ENCODE results near the gene H2AZ1.

DNA sequence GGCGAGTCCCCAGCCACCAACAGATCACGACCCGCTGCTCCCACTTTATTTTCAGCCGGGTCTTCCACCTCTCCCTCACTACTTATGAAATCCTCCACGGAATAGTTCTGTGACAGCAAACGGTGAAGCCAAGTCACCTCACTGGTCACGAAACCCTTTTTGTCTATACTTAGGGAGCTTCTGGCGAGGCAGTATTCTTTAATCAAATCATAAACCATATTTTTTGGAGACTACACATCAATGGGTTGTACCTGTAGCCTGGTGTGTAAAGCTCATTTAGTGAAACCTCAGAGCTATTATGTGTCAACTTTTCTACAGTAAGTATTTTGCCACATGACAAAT, 809 bp upstream of the H2AZ1 start:
- TF ChIP-seq EZH2 (IDR thresholded peaks at IDR 0.05) (no peak), POLR2AphosphoS5 (IDR thresholded peaks at IDR 0.05; ENCODE audit: borderline replicate concordance, low read depth, low read length) (no peak), FOXP2 (optimal IDR thresholded peaks at IDR 0.05; ENCODE audit: control extremely low read depth, extremely low read length, insufficient read depth) (no peak)

Data from SK-N-MC (cell line).